ENCODE measurements around the gene HSF2BP. TPM values are rescaled to one million over a fixed set of nuclear protein-coding genes. Genes with fewer than 3 reads are reported as not detected.
"Not testable (repeated sequence)": the region's sequence is repeated elsewhere in the genome, so short reads cannot be mapped to it uniquely, and the experiment has no call there.

Gene HSF2BP
- total RNA-seq, 1 donor = under 0.01 TPM

DNA sequence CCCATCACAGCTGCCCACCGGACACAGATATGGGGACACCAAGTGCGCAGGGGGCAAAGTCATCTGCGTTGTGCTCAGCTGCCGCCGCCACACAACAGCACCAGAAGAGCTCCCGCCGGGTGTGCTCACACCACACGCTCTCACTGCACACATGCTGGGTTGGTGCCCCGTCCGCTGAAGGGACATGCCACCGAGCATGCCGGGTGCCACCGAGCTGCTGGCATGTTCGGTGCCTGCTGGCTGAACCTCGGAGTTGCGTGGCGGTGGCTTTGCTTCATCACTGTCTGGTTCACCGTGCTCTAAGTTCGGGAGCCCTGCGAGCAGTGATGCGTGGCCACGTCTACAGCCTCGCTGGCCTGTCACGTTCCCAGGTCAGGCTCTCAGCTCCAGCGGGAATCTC lies 174.3 kb downstream of the HSF2BP start:
- DNase-seq (ENCODE audit: low read depth in 2 of 3, low spot score in 2 of 3) = not testable (repeated sequence)

DNA sequence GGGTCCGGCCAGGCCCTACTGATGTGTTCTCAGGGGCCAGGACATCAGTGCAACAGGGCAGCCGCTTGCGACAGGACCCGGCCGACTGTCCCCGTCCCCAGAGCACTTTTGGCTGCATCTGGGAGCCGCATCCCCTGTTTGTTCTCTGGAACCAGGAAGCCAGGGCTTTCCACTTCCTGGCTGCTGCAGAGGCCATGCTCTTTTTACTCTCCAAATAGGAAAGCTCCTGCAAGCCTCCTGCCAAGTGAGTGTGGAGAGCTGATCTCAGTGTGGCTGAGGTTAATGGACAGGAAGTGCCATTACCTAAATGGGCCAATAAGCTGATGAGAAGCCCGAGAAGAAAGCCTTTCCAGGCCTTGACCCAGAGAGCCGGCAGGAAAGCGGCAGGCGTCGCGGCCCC lies 180.1 kb downstream of the HSF2BP start:
- DNase-seq (ENCODE audit: low read depth in 2 of 3, low spot score in 2 of 3) = not testable (repeated sequence)

Small RNAs within 50 kb of the gene (small RNA-seq; reads per million reads assigned to genes)
- not detected for gene MIR6070

Other genes starting within 250 kb of the HSF2BP start
- 5.1 TPM for gene SIK1, start 232.4 kb downstream of the HSF2BP start, total RNA-seq
- 17.8 TPM for gene RRP1B, start 72 bp upstream of the HSF2BP start, total RNA-seq
- 21.0 TPM for gene PDXK, start 59.6 kb upstream of the HSF2BP start, total RNA-seq
- 7.3 TPM for gene CSTB, start 116.8 kb upstream of the HSF2BP start, total RNA-seq
- 16.2 TPM for gene RRP1, start 130.1 kb upstream of the HSF2BP start, total RNA-seq
- gene AGPAT3, start 205.7 kb upstream of the HSF2BP start, total RNA-seq = 26.4 TPM

Measured in hematopoietic multipotent progenitor cell (in vitro differentiated cells).